K562 (cell line): ENCODE measurements around the gene DCAF15. TPM values are rescaled to one million over a fixed set of nuclear protein-coding genes. Genes with fewer than 3 reads are reported as not detected.

Experiments used
- CEBPB ChIP-seq: fragments of 450-650 bp; IDR thresholded peaks from 2 replicates; pipeline ENCODE4 v1.6.1; 2016; ENCODE audit warnings: missing genetic modification characterization, missing compliant biosample characterization
- CREM ChIP-seq: IDR thresholded peaks from 2 replicates; pipeline ENCODE4 v1.6.1; 2014; ENCODE audit warnings: antibody characterized with exemption, low read depth
- DACH1 ChIP-seq: fragments of 450-650 bp; IDR thresholded peaks from 2 replicates; pipeline ENCODE4 v1.6.1; 2018; ENCODE audit not compliant: partially characterized antibody
- EP400 ChIP-seq: fragments of 450-650 bp; IDR thresholded peaks from 2 replicates; pipeline ENCODE4 v1.6.1; 2017; ENCODE audit warnings: antibody characterized with exemption, mild to moderate bottlenecking, moderate library complexity
- GATAD2A ChIP-seq: fragments of 450-650 bp; IDR thresholded peaks from 2 replicates; pipeline ENCODE4 v1.6.1; 2017
- HNRNPLL ChIP-seq: fragments of 200-400 bp; formaldehyde crosslinking; IDR thresholded peaks from 2 replicates; pipeline ENCODE4 v1.6.1; 2017; ENCODE audit warnings: low read length, low read depth, mild to moderate bottlenecking; ENCODE audit not compliant: poor library complexity, severe bottlenecking
- MBD2 ChIP-seq: sonication (generic); IDR thresholded peaks from 2 replicates; pipeline ENCODE4 v1.6.1; 2016; ENCODE audit warnings: low read depth, borderline replicate concordance
- MECOM ChIP-seq: fragments of 250-450 bp; sonication (Bioruptor Pico); IDR thresholded peaks from 2 replicates; pipeline ENCODE4 v1.8.0; 2022; ENCODE audit warnings: inconsistent platforms
- NCOA6 ChIP-seq: fragments of 450-650 bp; IDR thresholded peaks from 2 replicates; pipeline ENCODE4 v1.6.1; 2017; ENCODE audit warnings: mild to moderate bottlenecking
- NRF1 ChIP-seq, 2 experiments: fragments of 450-650 bp; IDR thresholded peaks in 1 of 2; conservative IDR thresholded peaks in 1 of 2; 2 replicates each; pipeline ENCODE4 v1.6.1; 2014; ENCODE audit warnings: mild to moderate bottlenecking in 2 of 2
- POLR2B ChIP-seq: fragments of 450-650 bp; IDR thresholded peaks from 2 replicates; pipeline ENCODE4 v1.6.1; 2018; ENCODE audit warnings: low read depth; ENCODE audit not compliant: partially characterized antibody
- RBFOX2 ChIP-seq: fragments of 200-400 bp; formaldehyde crosslinking; IDR thresholded peaks from 2 replicates; pipeline ENCODE4 v1.6.1; 2017; ENCODE audit warnings: low read depth, mild to moderate bottlenecking, low read length, moderate library complexity
- RUNX1 ChIP-seq: sonication (generic); IDR thresholded peaks from 2 replicates; pipeline ENCODE4 v1.6.1; 2016; ENCODE audit warnings: antibody characterized with exemption, low read depth
- SRSF1 ChIP-seq: fragments of 200-400 bp; formaldehyde crosslinking; IDR thresholded peaks from 2 replicates; pipeline ENCODE4 v1.6.1; 2017; ENCODE audit warnings: mild to moderate bottlenecking, low read depth, low read length, moderate library complexity
- TAF9B ChIP-seq: fragments of 450-650 bp; IDR thresholded peaks from 2 replicates; pipeline ENCODE4 v1.6.1; 2018; ENCODE audit warnings: mild to moderate bottlenecking; ENCODE audit not compliant: partially characterized antibody
- TCF3 ChIP-seq: sonication (generic); formaldehyde crosslinking; IDR thresholded peaks from 2 replicates; pipeline ENCODE4 v1.4.0; 2020; ENCODE audit warnings: mild to moderate bottlenecking, missing genetic modification reagents
- ZC3H8 ChIP-seq: fragments of 450-650 bp; IDR thresholded peaks from 2 replicates; pipeline ENCODE4 v1.6.1; 2017
- ZFP1 ChIP-seq: fragments of 450-650 bp; formaldehyde crosslinking; IDR thresholded peaks from 2 replicates; pipeline ENCODE4 v1.4.0; 2020; ENCODE audit warnings: mild to moderate bottlenecking, mixed read lengths
- ZNF143 ChIP-seq: sonication (generic); formaldehyde crosslinking; IDR thresholded peaks from 2 replicates; pipeline ENCODE4 v1.9.0; 2022; ENCODE audit warnings: mild to moderate bottlenecking, missing genetic modification reagents
- polyA plus RNA-seq, 8 experiments: library from polyadenylated mRNA; depleted of rRNA in 4 of 8; stranded (reverse) in 5 of 8; unstranded in 3 of 8; fragments of >200 nt; fragmentation: Nextera tagmentation in 2 of 8; fragmentation: Illumina TruSeq in 1 of 8; extraction: Ambion mirVana in 2 of 8; extraction: Trizol in 1 of 8; gene quantifications; 2 replicates each; pipeline versions ENCODE4 v1.2.1 to v1.2.3, GENCODE V29; 2011 to 2014; ENCODE audit warnings: inconsistent platforms in 1 of 8, missing spikeins in 1 of 8
- total RNA-seq, 7 experiments: library from RNA; depleted of rRNA in 6 of 7; stranded (reverse); fragments of >200 nt in 6 of 7; fragmentation: Illumina TruSeq in 2 of 7; extraction: Trizol in 2 of 7; gene quantifications; 2 replicates each; pipeline versions ENCODE4 v1.2.1 to v1.2.3, GENCODE V29; 2011 to 2021; ENCODE audit warnings: low replicate concordance in 1 of 7
- TF ChIP-seq, protein P1 (sequence below): fragments of 250-450 bp; sonication (Bioruptor Pico); IDR thresholded peaks from 2 replicates; pipeline ENCODE4 v1.9.0; 2021; ENCODE audit warnings: mild to moderate bottlenecking
- TF ChIP-seq, protein P2 (sequence below): fragments of 250-450 bp; sonication (Bioruptor Pico); IDR thresholded peaks from 2 replicates; pipeline ENCODE4 v1.9.0; 2021; ENCODE audit warnings: mild to moderate bottlenecking, inconsistent platforms
- TF ChIP-seq, protein P3 (sequence below): fragments of 250-450 bp; sonication (Bioruptor Pico); IDR thresholded peaks from 2 replicates; pipeline ENCODE4 v1.4.0; 2020; ENCODE audit warnings: mild to moderate bottlenecking, moderate library complexity, borderline replicate concordance
- TF ChIP-seq, protein P4 (sequence below), 2 experiments: fragments of 450-650 bp; IDR thresholded peaks; 2 replicates each; pipeline ENCODE4 v1.6.1; 2016

The DCAF15 gene
- total and polyA plus RNA-seq, 9 of the 15 experiments (the other 6 are each of a cell fraction or from before 2014, with no cell fraction given): 0.17 to 68.5 (median 27.7) TPM

DNA sequence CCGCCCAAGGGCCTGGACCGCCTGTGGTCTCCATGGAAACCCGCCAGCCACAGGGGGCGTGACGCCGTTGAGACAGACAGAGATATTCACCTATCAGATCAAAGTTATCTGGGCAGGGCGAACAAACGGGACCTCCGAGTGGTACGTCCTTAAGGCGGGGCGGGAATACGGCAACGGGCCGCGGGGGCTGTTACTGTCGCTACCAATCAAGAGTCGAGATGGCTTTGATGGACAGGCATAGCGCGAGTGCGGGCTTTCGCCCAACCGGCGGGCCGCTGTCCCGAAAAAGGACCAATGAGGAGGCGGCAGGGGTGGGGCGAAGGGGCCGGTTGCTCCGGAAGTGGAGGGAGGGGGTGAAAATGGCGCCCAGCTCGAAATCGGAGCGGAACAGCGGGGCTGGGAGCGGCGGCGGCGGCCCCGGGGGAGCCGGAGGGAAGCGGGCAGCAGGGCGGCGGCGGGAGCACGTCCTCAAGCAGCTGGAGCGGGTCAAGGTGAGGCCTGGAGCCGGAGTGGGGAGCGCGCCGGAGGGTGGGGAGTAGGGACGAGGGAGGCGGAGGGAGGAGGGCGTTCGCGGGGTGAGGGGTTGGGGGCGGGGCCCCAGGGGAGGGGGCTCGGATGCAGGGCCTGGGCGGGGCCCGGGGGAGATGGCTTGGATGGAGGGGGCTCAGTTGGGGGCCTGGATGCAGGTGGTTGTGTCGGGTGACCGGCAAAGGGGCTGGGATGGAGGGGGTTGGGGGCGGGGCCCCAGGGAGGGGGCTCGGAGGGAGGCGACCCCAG, at the start of gene DCAF15 (continued):
- TF ChIP-seq, protein P1, sequence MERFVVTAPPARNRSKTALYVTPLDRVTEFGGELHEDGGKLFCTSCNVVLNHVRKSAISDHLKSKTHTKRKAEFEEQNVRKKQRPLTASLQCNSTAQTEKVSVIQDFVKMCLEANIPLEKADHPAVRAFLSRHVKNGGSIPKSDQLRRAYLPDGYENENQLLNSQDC (CRISPR knock-in tag): 0 out of 2 replicates have a peak, but pooled peaks have one; percentile 12
- peak; percentile 82 for TF ChIP-seq RBFOX2
- TF ChIP-seq POLR2B: peak; percentile 84
- TF ChIP-seq GATAD2A: no peak
- TF ChIP-seq MECOM (CRISPR knock-in tag): no peak
- 0 out of 2 replicates have a peak, but pooled peaks have one; percentile 18 for TF ChIP-seq TCF3
- peak; percentile 68 to 74 for TF ChIP-seq NRF1 (conservative IDR thresholded peaks at IDR 0.05 in 1 of 2, IDR thresholded peaks at IDR 0.05 in 1 of 2)
- no peak for TF ChIP-seq DACH1
- TF ChIP-seq CEBPB (tag): no peak
- peak; percentile 59 for TF ChIP-seq HNRNPLL
- peak; percentile 95 for TF ChIP-seq TAF9B
- TF ChIP-seq RUNX1: no peak
- TF ChIP-seq CREM: peak; percentile 88
- peak; percentile 54; the same call in 1 of the 2 replicates for TF ChIP-seq EP400
- TF ChIP-seq SRSF1: no peak
- TF ChIP-seq, protein P2, sequence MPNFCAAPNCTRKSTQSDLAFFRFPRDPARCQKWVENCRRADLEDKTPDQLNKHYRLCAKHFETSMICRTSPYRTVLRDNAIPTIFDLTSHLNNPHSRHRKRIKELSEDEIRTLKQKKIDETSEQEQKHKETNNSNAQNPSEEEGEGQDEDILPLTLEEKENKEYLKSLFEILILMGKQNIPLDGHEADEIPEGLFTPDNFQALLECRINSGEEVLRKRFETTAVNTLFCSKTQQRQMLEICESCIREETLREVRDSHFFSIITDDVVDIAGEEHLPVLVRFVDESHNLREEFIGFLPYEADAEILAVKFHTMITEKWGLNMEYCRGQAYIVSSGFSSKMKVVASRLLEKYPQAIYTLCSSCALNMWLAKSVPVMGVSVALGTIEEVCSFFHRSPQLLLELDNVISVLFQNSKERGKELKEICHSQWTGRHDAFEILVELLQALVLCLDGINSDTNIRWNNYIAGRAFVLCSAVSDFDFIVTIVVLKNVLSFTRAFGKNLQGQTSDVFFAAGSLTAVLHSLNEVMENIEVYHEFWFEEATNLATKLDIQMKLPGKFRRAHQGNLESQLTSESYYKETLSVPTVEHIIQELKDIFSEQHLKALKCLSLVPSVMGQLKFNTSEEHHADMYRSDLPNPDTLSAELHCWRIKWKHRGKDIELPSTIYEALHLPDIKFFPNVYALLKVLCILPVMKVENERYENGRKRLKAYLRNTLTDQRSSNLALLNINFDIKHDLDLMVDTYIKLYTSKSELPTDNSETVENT (CRISPR knock-in tag): 0 out of 2 replicates have a peak, but pooled peaks have one; percentile 41
- TF ChIP-seq ZNF143 (CRISPR knock-in tag): no peak
- no peak for TF ChIP-seq NCOA6
- TF ChIP-seq, protein P3, sequence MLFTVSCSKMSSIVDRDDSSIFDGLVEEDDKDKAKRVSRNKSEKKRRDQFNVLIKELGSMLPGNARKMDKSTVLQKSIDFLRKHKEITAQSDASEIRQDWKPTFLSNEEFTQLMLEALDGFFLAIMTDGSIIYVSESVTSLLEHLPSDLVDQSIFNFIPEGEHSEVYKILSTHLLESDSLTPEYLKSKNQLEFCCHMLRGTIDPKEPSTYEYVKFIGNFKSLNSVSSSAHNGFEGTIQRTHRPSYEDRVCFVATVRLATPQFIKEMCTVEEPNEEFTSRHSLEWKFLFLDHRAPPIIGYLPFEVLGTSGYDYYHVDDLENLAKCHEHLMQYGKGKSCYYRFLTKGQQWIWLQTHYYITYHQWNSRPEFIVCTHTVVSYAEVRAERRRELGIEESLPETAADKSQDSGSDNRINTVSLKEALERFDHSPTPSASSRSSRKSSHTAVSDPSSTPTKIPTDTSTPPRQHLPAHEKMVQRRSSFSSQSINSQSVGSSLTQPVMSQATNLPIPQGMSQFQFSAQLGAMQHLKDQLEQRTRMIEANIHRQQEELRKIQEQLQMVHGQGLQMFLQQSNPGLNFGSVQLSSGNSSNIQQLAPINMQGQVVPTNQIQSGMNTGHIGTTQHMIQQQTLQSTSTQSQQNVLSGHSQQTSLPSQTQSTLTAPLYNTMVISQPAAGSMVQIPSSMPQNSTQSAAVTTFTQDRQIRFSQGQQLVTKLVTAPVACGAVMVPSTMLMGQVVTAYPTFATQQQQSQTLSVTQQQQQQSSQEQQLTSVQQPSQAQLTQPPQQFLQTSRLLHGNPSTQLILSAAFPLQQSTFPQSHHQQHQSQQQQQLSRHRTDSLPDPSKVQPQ (CRISPR knock-in tag): no peak
- TF ChIP-seq MBD2: peak; percentile 96
- TF ChIP-seq ZFP1 (CRISPR knock-in tag): no peak
- no peak for TF ChIP-seq ZC3H8
- TF ChIP-seq, protein P4, sequence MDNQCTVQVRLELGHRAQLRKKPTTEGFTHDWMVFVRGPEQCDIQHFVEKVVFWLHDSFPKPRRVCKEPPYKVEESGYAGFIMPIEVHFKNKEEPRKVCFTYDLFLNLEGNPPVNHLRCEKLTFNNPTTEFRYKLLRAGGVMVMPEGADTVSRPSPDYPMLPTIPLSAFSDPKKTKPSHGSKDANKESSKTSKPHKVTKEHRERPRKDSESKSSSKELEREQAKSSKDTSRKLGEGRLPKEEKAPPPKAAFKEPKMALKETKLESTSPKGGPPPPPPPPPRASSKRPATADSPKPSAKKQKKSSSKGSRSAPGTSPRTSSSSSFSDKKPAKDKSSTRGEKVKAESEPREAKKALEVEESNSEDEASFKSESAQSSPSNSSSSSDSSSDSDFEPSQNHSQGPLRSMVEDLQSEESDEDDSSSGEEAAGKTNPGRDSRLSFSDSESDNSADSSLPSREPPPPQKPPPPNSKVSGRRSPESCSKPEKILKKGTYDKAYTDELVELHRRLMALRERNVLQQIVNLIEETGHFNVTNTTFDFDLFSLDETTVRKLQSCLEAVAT (IDR thresholded peaks at IDR 0.05): peak in 1 of 2 experiments; percentile 96; a peak in 2 of 4 replicates
